ENCODE results near the gene RMND1. TPM values are rescaled to one million over a fixed set of nuclear protein-coding genes. Genes with fewer than 3 reads are reported as not detected.
"Not testable (repeated sequence)": the region's sequence is repeated elsewhere in the genome, so short reads cannot be mapped to it uniquely, and the experiment has no call there.

RMND1 gene
- total and polyA plus RNA-seq, 10 donors, result 11.7 to 23.2 (median 14.8) TPM

DNA sequence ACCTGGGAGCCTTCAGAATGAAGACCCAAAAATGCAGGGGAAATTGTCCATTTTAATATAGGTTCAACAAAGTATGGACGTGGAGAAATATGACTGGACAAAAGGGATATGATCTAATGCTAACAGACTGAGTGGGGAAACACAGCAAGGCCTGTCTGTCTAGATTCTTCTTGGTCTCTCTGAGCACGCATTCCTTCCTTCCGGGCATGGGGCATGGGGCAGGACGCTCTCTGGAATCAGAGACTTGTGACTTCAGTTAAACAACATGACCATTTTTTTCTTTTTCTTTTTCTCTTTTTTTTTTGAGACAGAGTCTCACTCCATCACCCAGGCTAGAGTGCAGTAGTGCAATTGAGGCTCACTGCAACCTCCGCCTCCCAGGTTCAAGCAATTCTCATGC, 92.4 kb downstream of the RMND1 start:
- Histone ChIP-seq H3K27ac (no peak overlapping the region), H3K27me3 (replicated peaks in 1 of 7) (no peaks in the 10 kb centered on the region), H3K4me3 (no peak overlapping the region), H3K36me3 (peaks cover 0 to 62% (median 18%) of the 10 kb centered on the region in 6 donors), H3K9me3 (no peaks in the 10 kb centered on the region), H3K4me1 (no peaks in the 10 kb centered on the region)
- no peak for DNase-seq
- TF ChIP-seq POLR2A (IDR thresholded peaks at IDR 0.05) (no peak), POLR2AphosphoS5 (IDR thresholded peaks at IDR 0.05) (no peak)
- TF ChIP-seq, protein P1, sequence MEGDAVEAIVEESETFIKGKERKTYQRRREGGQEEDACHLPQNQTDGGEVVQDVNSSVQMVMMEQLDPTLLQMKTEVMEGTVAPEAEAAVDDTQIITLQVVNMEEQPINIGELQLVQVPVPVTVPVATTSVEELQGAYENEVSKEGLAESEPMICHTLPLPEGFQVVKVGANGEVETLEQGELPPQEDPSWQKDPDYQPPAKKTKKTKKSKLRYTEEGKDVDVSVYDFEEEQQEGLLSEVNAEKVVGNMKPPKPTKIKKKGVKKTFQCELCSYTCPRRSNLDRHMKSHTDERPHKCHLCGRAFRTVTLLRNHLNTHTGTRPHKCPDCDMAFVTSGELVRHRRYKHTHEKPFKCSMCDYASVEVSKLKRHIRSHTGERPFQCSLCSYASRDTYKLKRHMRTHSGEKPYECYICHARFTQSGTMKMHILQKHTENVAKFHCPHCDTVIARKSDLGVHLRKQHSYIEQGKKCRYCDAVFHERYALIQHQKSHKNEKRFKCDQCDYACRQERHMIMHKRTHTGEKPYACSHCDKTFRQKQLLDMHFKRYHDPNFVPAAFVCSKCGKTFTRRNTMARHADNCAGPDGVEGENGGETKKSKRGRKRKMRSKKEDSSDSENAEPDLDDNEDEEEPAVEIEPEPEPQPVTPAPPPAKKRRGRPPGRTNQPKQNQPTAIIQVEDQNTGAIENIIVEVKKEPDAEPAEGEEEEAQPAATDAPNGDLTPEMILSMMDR (IDR thresholded peaks at IDR 0.05 in 8 of 11, conservative IDR thresholded peaks at IDR 0.05 in 3 of 11), result no peak
- intact Hi-C loops (cut with DNase I; ENCODE audit: low total_unique reads), result no loop called here
- 90 to 98% (median 95%) methylated on average over 5 of the region's 5 CpGs for WGBS, 5 donors

DNA sequence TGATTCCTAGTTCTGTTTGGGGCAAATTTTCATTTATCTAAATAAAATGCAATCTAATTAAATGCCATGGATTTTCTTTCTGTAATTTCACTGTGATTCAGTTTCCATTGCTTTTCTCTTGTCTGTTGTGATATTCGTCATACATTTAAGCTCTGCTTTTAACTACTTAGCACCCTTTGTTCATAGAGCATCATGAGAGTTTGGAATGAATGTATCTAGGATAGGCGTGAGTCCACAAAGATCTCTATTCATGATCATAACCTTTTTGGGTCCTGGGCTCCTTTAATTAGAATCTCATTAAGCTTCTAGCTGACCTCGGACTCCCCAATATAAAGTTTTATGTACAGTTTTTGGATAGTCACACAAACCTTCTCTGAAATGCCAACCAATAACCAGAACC, 93.5 kb downstream of the RMND1 start:
- H3K9me3 ChIP-seq, result no peaks in the 10 kb centered on the region
- TF ChIP-seq POLR2AphosphoS5 (IDR thresholded peaks at IDR 0.05) (no peak), POLR2A (IDR thresholded peaks at IDR 0.05) (no peak)
- TF ChIP-seq, protein P1 (IDR thresholded peaks at IDR 0.05 in 8 of 11, conservative IDR thresholded peaks at IDR 0.05 in 3 of 11), result no peak
- intact Hi-C loops (cut with DNase I; ENCODE audit: low total_unique reads), result no loop called here
- H3K4me3 ChIP-seq, result no peak overlapping the region
- H3K36me3 ChIP-seq, result peaks cover 0 to 52% (median 16%) of the 10 kb centered on the region in 6 donors
- 94 to 96% (median 95%) methylated on average over 3 of the region's 3 CpGs for WGBS, 5 donors
- DNase-seq, result no peak
- H3K4me1 ChIP-seq, result peaks cover 0 to 5% (median 0%) of the 10 kb centered on the region in 6 donors
- H3K27ac ChIP-seq, result no peak overlapping the region
- H3K27me3 ChIP-seq (replicated peaks in 1 of 7), result no peaks in the 10 kb centered on the region

DNA sequence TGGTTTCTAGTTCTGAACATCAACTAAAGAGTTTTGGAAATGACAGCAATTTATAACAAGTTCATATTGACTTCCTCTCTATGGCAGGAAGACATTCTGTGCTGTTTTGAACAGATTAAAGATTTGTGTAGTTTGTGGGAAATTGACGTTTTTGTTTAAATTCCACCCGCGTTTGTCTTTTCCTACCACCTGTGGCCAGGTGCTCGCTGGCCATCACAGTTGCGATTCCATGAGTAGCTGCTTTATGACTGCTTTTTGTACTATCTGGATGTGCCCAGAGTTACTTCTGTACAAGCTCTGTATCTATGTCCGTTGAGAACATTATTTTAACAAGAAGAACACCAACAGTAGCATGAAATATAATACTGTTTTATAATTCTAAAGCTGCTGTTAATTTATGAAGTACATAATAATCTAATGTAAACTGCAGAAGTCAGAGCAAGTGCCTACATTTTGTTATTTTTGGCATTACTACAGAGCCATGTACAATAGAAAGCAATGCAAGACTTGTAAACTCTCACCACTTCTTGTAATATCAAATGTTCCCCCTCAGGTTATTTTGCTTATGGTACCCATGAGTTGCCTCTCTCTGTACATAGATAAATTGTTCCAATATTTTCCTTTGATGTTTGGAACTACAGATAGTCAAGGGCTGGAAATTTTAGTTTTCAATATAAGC, 94.0 kb downstream of the RMND1 start:
- H3K27ac ChIP-seq, result no peak overlapping the region
- intact Hi-C loops (cut with DNase I; ENCODE audit: low total_unique reads), result no loop called here
- H3K4me3 ChIP-seq, result no peak overlapping the region
- peaks cover 0 to 46% (median 14%) of the 10 kb centered on the region in 6 donors for H3K36me3 ChIP-seq
- no peaks in the 10 kb centered on the region for H3K27me3 ChIP-seq (replicated peaks in 1 of 7)
- no peaks in the 10 kb centered on the region for H3K9me3 ChIP-seq
- peaks cover 0 to 11% (median 0%) of the 10 kb centered on the region in 6 donors for H3K4me1 ChIP-seq
- no peak for DNase-seq
- WGBS, 5 donors, result 39 to 58% (median 45%) methylated on average over 6 of the region's 6 CpGs
- TF ChIP-seq, protein P1 (IDR thresholded peaks at IDR 0.05 in 8 of 11, conservative IDR thresholded peaks at IDR 0.05 in 3 of 11), result no peak
- TF ChIP-seq POLR2AphosphoS5 (IDR thresholded peaks at IDR 0.05), result no peak
- TF ChIP-seq POLR2A (IDR thresholded peaks at IDR 0.05), result no peak

DNA sequence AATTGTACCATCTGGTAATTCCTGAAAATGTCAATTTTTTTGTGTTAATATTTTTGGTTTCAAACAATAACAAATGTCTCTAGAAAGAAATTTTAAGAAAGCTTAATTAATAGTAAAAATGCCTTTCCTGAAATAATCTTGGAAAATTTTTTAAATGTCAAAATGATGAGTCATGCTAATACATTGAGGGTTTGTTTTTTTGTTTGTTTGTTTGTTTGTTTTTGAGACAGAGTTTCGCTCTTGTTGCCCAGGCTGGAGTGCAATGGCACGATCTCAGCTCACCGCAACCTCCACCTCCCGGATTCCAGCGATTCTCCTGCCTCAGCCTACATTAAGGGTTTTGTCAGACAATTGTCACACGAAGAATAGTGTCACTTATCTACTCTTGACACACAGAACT, 94.9 kb downstream of the RMND1 start:
- H3K9me3 ChIP-seq; H3K27ac ChIP-seq; H3K4me3 ChIP-seq; H3K27me3 ChIP-seq (replicated peaks in 1 of 7); intact Hi-C loops (cut with DNase I; ENCODE audit: low total_unique reads); DNase-seq: not testable (repeated sequence)
- WGBS, 5 donors, result 88 to 95% (median 92%) methylated on average over 6 of the region's 6 CpGs
- Histone ChIP-seq H3K4me1 (peaks cover 0 to 16% (median 0%) of the 10 kb centered on the region in 6 donors), H3K36me3 (peaks cover 0 to 37% (median 7%) of the 10 kb centered on the region in 6 donors)

Small RNA genes within 50 kb of the gene (small RNA-seq; reads per million reads assigned to genes)
- 0 reads per million in 4 donors for gene RF00019

Other genes starting within 250 kb of the RMND1 start
- 10 to 100 TPM; 38.0 to 64.7 (median 47.7) TPM for gene AKAP12, start 212.2 kb downstream of the RMND1 start, total RNA-seq
- gene AKAP12, start 212.2 kb downstream of the RMND1 start, polyA plus RNA-seq, result 1 to 10 TPM; 3.2 to 6.1 (median 3.8) TPM
- gene ZBTB2, start 60.6 kb downstream of the RMND1 start, total RNA-seq, result 10 to 100 TPM; 13.2 to 19.1 (median 14.8) TPM
- gene ZBTB2, start 60.6 kb downstream of the RMND1 start, polyA plus RNA-seq, result 10 to 100 TPM; 11.0 to 11.4 (median 11.3) TPM
- gene CCDC170, start 41.9 kb upstream of the RMND1 start, total RNA-seq, result 1 to 10 TPM; 1.6 to 4.3 (median 3.3) TPM
- under 1 TPM; 0.49 to 0.54 (median 0.54) TPM for gene CCDC170, start 41.9 kb upstream of the RMND1 start, polyA plus RNA-seq